SHP77 treated with DMSO at 0.1 percent for 48 hours (cell line): ENCODE measurements around the gene IGSF6.

ENCODE experiments used
- DNase-seq: peaks from one replicate; lab custom pipeline; 2025; lab: John Stamatoyannopoulos, UW

The IGSF6 gene

GRCh38 chr16:21600031-21600773, 52.2 kb downstream of the IGSF6 start:
- DNase-seq = no peak

GRCh38 chr16:21599122-21600030, 53.0 kb downstream of the IGSF6 start, which contains the start of gene METTL9:
TSS of gene METTL9 (plus strand) at chr16:21599577. CDS start at chr16:21599734, 157 bp downstream.
- peak; percentile 25 for DNase-seq

GRCh38 chr16:21598701-21599121, 53.7 kb downstream of the IGSF6 start:
- no peak for DNase-seq

- no peak for DNase-seq
These were observed 54.2 kb downstream of the IGSF6 start for GRCh38 chr16:21598206-21598605.

- DNase-seq = no peak
These were observed 54.8 kb downstream of the IGSF6 start for GRCh38 chr16:21597561-21598030.

GRCh38 chr16:21593530-21594289, 58.7 kb downstream of the IGSF6 start:
- DNase-seq = no peak

GRCh38 chr16:21592191-21592590, 60.2 kb downstream of the IGSF6 start:
- DNase-seq = no peak

GRCh38 chr16:21590796-21591195, 61.6 kb downstream of the IGSF6 start:
- DNase-seq = no peak

- no peak for DNase-seq
These were observed 62.1 kb downstream of the IGSF6 start for GRCh38 chr16:21590287-21590686.

- DNase-seq = no peak
These were observed 62.9 kb downstream of the IGSF6 start for GRCh38 chr16:21589551-21589950.
